Caco-2 (cell line): Measurements from ENCODE around the gene RPS6KA6. TPM values are rescaled to one million over a fixed set of nuclear protein-coding genes. Genes with fewer than 3 reads are reported as not detected.
A peak's percentile ranks its signal among the peaks of the same experiment; 100 is the strongest.

Experiments used
- BruUV-seq: library from RNA; stranded (reverse); fragments of 400-500 nt; replicated peaks from 2 replicates; lab custom pipeline; 2021; lab: Mats Ljungman, UMichigan
- CTCF ChIA-PET: fragments of 300-600 bp; sonication (Branson Sonifier 250); formaldehyde crosslinking; loops from one replicate; lab custom pipeline; 2022; ENCODE audit warnings: antibody characterized with exemption; lab: Charles Lee
- POLR2A ChIA-PET: fragments of 300-600 bp; sonication (Branson Sonifier 250); formaldehyde crosslinking; loops from one replicate; lab custom pipeline; 2022; ENCODE audit warnings: antibody characterized with exemption; lab: Charles Lee
- DNase-seq, 2 experiments: peaks; one replicate each; pipeline versions ENCODE4 v3.0.0 to v3.0.0-alpha.2; 2020 to 2022
- H3K27me3 ChIP-seq: replicated peaks from 2 replicates; pipeline ENCODE4 v1.6.0; 2011; ENCODE audit warnings: low read length; ENCODE audit not compliant: control insufficient read depth, insufficient read depth
- H3K36me3 ChIP-seq: 2 replicates; pipeline ENCODE4 v1.5.1; 2011; ENCODE audit warnings: low read length; ENCODE audit not compliant: control insufficient read depth, insufficient read depth
- H3K4me1 ChIP-seq: fragments of 250-450 bp; sonication (Bioruptor Pico); 2 replicates; pipeline ENCODE4 v1.5.1; 2020; ENCODE audit warnings: mild to moderate bottlenecking
- H3K4me3 ChIP-seq: 2 replicates; pipeline ENCODE4 v1.5.1; 2011; ENCODE audit warnings: low read depth, mild to moderate bottlenecking, control low read depth, low read length
- H3K9me3 ChIP-seq: fragments of 250-450 bp; sonication (Bioruptor Pico); 2 replicates; pipeline ENCODE4 v1.5.1; 2020; ENCODE audit warnings: mild to moderate bottlenecking, moderate library complexity
- H3K27ac Mint-ChIP-seq: one replicate; pipeline ENCODE4 v1.8.0; 2022; ENCODE audit warnings: mixed read lengths; ENCODE audit not compliant: unreplicated experiment
- H3K27me3 Mint-ChIP-seq: one replicate; pipeline ENCODE4 v1.8.0; 2022; ENCODE audit warnings: mixed read lengths; ENCODE audit not compliant: insufficient read depth, unreplicated experiment
- H3K36me3 Mint-ChIP-seq: one replicate; pipeline ENCODE4 v1.8.0; 2022; ENCODE audit warnings: mild to moderate bottlenecking, mixed read lengths; ENCODE audit not compliant: insufficient read depth, unreplicated experiment
- H3K4me1 Mint-ChIP-seq: one replicate; pipeline ENCODE4 v1.8.0; 2022; ENCODE audit warnings: low read depth, mixed read lengths; ENCODE audit not compliant: unreplicated experiment
- H3K4me3 Mint-ChIP-seq: one replicate; pipeline ENCODE4 v1.8.0; 2022; ENCODE audit warnings: mild to moderate bottlenecking, moderate library complexity, mixed read lengths; ENCODE audit not compliant: unreplicated experiment
- H3K9me3 Mint-ChIP-seq: one replicate; pipeline ENCODE4 v1.8.0; 2022; ENCODE audit warnings: mixed read lengths; ENCODE audit not compliant: unreplicated experiment
- CTCF ChIP-seq, 2 experiments: fragments of 200-600 bp in 1 of 2; IDR thresholded peaks; 1 replicate in 1 of 2; 2 replicates in 1 of 2; pipeline versions ENCODE4 v1.5.1 to v1.8.0; 2011 to 2022; ENCODE audit warnings: antibody characterized with exemption in 1 of 2, control low read depth in 1 of 2, inconsistent platforms in 1 of 2, low read depth in 1 of 2, low read length in 1 of 2, mild to moderate bottlenecking in 1 of 2, moderate library complexity in 1 of 2; ENCODE audit not compliant: insufficient read depth in 1 of 2, severe bottlenecking in 1 of 2, unreplicated experiment in 1 of 2
- intact Hi-C: fragments of 100-400 bp; cut with micrococcal nuclease; formaldehyde crosslinking; loops from one replicate; pipeline ENCODE4 v1.10.0; 2022; ENCODE audit not compliant: unreplicated experiment
- total RNA-seq: library from RNA; stranded (reverse); gene quantifications from 2 replicates; pipeline ENCODE4 v1.2.3, GENCODE V29; 2022

RPS6KA6 gene
- total RNA-seq, 1 experiment from 2014 or later = 9.2 TPM

GRCh38 chrX:84189125-84189524 lies 1.1 kb upstream of the RPS6KA6 start:
- ChIA-PET CTCF (no interaction called here), POLR2A (no interaction called here)
- TF ChIP-seq CTCF (IDR thresholded peaks at IDR 0.05; ENCODE audit: insufficient read depth in 1 of 2, low read depth in 1 of 2, low read length in 1 of 2, severe bottlenecking in 1 of 2, unreplicated experiment in 1 of 2) = no peak
- Mint-ChIP-seq H3K9me3 (no peaks in the 10 kb centered on the region), H3K36me3 (no peaks in the 10 kb centered on the region), H3K27ac (no peak overlapping the region), H3K4me1 (peaks cover 9% of the 10 kb centered on the region), H3K27me3 (no peaks in the 10 kb centered on the region), H3K4me3 (peak overlapping the region; percentile 90)
- Histone ChIP-seq H3K4me3 (no peak overlapping the region), H3K36me3 (no peaks in the 10 kb centered on the region), H3K9me3 (no peaks in the 10 kb centered on the region), H3K27me3 (no peaks in the 10 kb centered on the region), H3K4me1 (0 out of 2 replicates have a peak, but pooled peaks cover 4% of the 10 kb centered on the region)
- peak in 1 of 2 experiments; percentile 26 for DNase-seq
- BruUV-seq = no TSS peak
- intact Hi-C loops = no loop called here

- intact Hi-C loops = no loop called here
- ChIA-PET CTCF (interaction anchor here (1.5 kb wide), 1 partner anchor 142 kb away, joined by 4 read pairs; no protein-coding TSS in a partner anchor), POLR2A (no interaction called here)
- Mint-ChIP-seq H3K9me3 (no peaks in the 10 kb centered on the region), H3K27me3 (no peaks in the 10 kb centered on the region), H3K4me3 (peak overlapping the region; percentile 90), H3K27ac (peak overlapping the region; percentile 45), H3K4me1 (peaks cover 12% of the 10 kb centered on the region), H3K36me3 (no peaks in the 10 kb centered on the region)
- H3K27me3 ChIP-seq = no peaks in the 10 kb centered on the region
- no peak for TF ChIP-seq CTCF (IDR thresholded peaks at IDR 0.05; ENCODE audit: insufficient read depth in 1 of 2, low read depth in 1 of 2, low read length in 1 of 2, severe bottlenecking in 1 of 2, unreplicated experiment in 1 of 2)
- no TSS peak for BruUV-seq
- no peaks in the 10 kb centered on the region for H3K36me3 ChIP-seq
- H3K4me3 ChIP-seq = peak overlapping the region; percentile 42
- DNase-seq = peak; percentile 57 to 64
- H3K9me3 ChIP-seq = no peaks in the 10 kb centered on the region
- 0 out of 2 replicates have a peak, but pooled peaks cover 4% of the 10 kb centered on the region for H3K4me1 ChIP-seq
Measured at GRCh38 chrX:84188320-84188834, 378 bp upstream of the RPS6KA6 start.

GRCh38 chrX:84186603-84187532 lies 1.1 kb downstream of the RPS6KA6 start:
- no peaks in the 10 kb centered on the region for H3K9me3 ChIP-seq
- POLR2A ChIA-PET = no interaction called here
- no peaks in the 10 kb centered on the region for H3K27me3 ChIP-seq
- intact Hi-C loops = loop anchor here (1.0 kb wide), 1 partner anchor 141 kb away; no protein-coding TSS in a partner anchor
- H3K4me3 Mint-ChIP-seq = peak overlapping the region; percentile 90
- no peaks in the 10 kb centered on the region for H3K9me3 Mint-ChIP-seq
- H3K4me3 ChIP-seq = peak overlapping the region; percentile 42
- CTCF ChIA-PET = interaction anchor here (1.5 kb wide), 1 partner anchor 141 kb away, joined by 4 read pairs; no protein-coding TSS in a partner anchor
- DNase-seq = peak in 1 of 2 experiments; percentile 7
- H3K27ac Mint-ChIP-seq = peak overlapping the region; percentile 25
- no peaks in the 10 kb centered on the region for H3K36me3 ChIP-seq
- no peak for TF ChIP-seq CTCF (IDR thresholded peaks at IDR 0.05; ENCODE audit: insufficient read depth in 1 of 2, low read depth in 1 of 2, low read length in 1 of 2, severe bottlenecking in 1 of 2, unreplicated experiment in 1 of 2)
- no peaks in the 10 kb centered on the region for H3K27me3 Mint-ChIP-seq
- peaks cover 25% of the 10 kb centered on the region for H3K4me1 Mint-ChIP-seq
- no TSS peak for BruUV-seq
- H3K36me3 Mint-ChIP-seq = no peaks in the 10 kb centered on the region
- H3K4me1 ChIP-seq = 0 out of 2 replicates have a peak, but pooled peaks cover 9% of the 10 kb centered on the region
